ENCODE measurements around the gene RGS8.
A peak's percentile ranks its signal among the peaks of the same experiment; 100 is the strongest.

The RGS8 gene, protein sequence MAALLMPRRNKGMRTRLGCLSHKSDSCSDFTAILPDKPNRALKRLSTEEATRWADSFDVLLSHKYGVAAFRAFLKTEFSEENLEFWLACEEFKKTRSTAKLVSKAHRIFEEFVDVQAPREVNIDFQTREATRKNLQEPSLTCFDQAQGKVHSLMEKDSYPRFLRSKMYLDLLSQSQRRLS

DNA sequence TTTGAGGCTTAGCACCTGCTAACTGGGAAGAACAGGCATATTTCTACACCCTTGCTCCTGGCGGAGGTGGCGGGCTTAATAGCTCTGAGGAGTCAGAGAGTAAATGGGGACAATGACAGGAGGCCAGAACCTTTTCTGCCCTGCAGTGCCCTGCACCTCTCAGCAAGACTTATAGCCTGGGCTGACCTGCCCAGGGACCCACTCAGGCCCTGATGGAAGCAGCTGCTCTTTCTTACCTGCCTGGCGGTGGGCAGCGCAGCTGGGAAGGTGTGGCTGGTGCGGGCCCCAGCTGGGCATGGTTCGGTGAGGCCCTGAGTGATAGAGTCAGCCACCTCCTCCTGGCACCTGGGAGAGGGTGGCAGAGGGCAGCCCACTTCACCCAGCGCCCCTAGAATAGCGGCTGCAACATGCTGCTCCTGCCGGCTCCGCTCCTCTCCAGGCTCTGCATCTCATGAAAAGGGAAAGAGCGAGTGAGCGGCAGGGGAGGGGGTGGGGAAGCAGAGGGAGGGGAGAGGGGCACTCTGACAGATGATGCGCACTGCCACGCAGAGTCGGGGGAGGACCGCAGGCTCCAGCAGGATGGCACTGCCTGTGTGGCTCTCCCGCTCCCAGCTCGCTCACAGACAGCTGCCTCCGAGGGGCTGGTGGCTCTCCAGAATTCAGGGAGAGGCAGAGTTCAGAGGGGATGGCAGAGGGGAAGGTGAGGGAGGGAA, at the start of gene RGS8:
Gene RGS8, minus strand, starts transcription at position 472 of the 713 bp plus-strand sequence. CDS start 14,938 bp downstream, outside the sequence.
- no peak within 1 kb of the TSS for H3K27ac ChIP-seq
- TF ChIP-seq, protein P1, sequence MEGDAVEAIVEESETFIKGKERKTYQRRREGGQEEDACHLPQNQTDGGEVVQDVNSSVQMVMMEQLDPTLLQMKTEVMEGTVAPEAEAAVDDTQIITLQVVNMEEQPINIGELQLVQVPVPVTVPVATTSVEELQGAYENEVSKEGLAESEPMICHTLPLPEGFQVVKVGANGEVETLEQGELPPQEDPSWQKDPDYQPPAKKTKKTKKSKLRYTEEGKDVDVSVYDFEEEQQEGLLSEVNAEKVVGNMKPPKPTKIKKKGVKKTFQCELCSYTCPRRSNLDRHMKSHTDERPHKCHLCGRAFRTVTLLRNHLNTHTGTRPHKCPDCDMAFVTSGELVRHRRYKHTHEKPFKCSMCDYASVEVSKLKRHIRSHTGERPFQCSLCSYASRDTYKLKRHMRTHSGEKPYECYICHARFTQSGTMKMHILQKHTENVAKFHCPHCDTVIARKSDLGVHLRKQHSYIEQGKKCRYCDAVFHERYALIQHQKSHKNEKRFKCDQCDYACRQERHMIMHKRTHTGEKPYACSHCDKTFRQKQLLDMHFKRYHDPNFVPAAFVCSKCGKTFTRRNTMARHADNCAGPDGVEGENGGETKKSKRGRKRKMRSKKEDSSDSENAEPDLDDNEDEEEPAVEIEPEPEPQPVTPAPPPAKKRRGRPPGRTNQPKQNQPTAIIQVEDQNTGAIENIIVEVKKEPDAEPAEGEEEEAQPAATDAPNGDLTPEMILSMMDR (IDR thresholded peaks at IDR 0.05), result no peak
- no peak for TF ChIP-seq ZFX (IDR thresholded peaks at IDR 0.05; ENCODE audit: borderline replicate concordance)

GRCh38 chr1:182731852-182732575, 47.6 kb upstream of the RGS8 start:
- peak overlapping the region; percentile 50 for H3K27ac ChIP-seq
- no peak for TF ChIP-seq ZFX (IDR thresholded peaks at IDR 0.05; ENCODE audit: borderline replicate concordance)
- TF ChIP-seq, protein P1 (IDR thresholded peaks at IDR 0.05), result no peak

DNA sequence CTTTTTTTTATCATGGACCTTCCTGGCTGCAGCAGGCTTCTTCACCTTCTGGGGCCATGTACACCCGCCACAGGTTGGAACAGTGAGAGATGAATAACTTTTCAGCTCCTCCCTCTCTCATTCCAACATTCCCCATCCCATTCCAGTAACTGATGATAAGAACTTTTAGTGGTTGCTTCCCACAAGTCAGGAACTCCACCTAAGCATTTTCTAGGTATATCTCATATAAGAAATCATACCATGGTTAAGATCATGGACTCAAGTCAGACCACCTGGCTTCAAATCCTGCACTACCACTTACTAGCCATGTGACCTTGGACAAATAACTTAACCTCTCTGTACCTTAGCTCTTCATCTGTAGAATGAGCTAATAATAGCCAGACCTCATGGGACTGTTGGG, 42.5 kb upstream of the RGS8 start:
- no peak overlapping the region for H3K27ac ChIP-seq
- TF ChIP-seq ZFX (IDR thresholded peaks at IDR 0.05; ENCODE audit: borderline replicate concordance), result no peak
- TF ChIP-seq, protein P1 (IDR thresholded peaks at IDR 0.05), result no peak

GRCh38 chr1:182725259-182726255, 41.2 kb upstream of the RGS8 start:
- no peak for TF ChIP-seq ZFX (IDR thresholded peaks at IDR 0.05; ENCODE audit: borderline replicate concordance)
- TF ChIP-seq, protein P1 (IDR thresholded peaks at IDR 0.05), result no peak

GRCh38 chr1:182724215-182724614, 39.8 kb upstream of the RGS8 start:
- no peak overlapping the region for H3K27ac ChIP-seq
- no peak for TF ChIP-seq ZFX (IDR thresholded peaks at IDR 0.05; ENCODE audit: borderline replicate concordance)
- TF ChIP-seq, protein P1 (IDR thresholded peaks at IDR 0.05), result no peak

More at GRCh38 chr1:182725259-182726255, 41.2 kb upstream of the RGS8 start:
- no peak overlapping the region for H3K27ac ChIP-seq

DNA sequence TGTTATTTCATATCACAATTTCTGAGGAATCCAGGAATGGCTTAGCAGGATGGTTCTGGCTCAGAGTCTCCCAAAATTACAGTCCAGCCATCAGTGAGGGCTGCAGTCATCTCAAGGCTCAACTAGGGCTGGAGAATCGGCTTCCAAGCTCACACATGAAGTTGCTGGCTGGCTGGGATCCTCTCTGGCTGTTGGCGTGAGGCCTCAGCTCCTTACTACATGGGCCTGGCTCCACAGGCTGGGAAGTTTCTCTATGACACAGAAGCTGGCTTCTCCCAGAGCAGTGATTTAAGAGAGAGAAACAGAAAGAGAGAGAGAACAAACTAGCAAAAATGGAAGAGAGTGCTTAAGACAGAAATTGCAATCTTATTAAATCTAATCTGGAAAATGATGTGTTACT, 38.8 kb upstream of the RGS8 start:
- H3K27ac ChIP-seq, result no peak overlapping the region
- no peak for TF ChIP-seq ZFX (IDR thresholded peaks at IDR 0.05; ENCODE audit: borderline replicate concordance)
- TF ChIP-seq, protein P1 (IDR thresholded peaks at IDR 0.05), result no peak

All from 22Rv1 (cell line).